GM19043 (cell line): ENCODE measurements around the gene TBC1D2.

ENCODE experiments used
- ATAC-seq: cut with Tn5 transposase; IDR thresholded peaks from one replicate; pipeline ENCODE4 v1.9.1; 2021; ENCODE audit warnings: low read depth; ENCODE audit not compliant: unreplicated experiment

TBC1D2 gene

GRCh38 chr9:98241357-98242300, 13.8 kb downstream of the TBC1D2 start:
- ATAC-seq, result no peak

- no peak for ATAC-seq
Observed at GRCh38 chr9:98240475-98240874, 15.0 kb downstream of the TBC1D2 start.

GRCh38 chr9:98236901-98237487, 18.5 kb downstream of the TBC1D2 start:
- ATAC-seq, result no peak

- ATAC-seq, result no peak
Observed at GRCh38 chr9:98235126-98235525, 20.3 kb downstream of the TBC1D2 start.

- no peak for ATAC-seq
Observed at GRCh38 chr9:98234245-98234825, 21.1 kb downstream of the TBC1D2 start.

GRCh38 chr9:98232926-98233325, 22.5 kb downstream of the TBC1D2 start:
- no peak for ATAC-seq

GRCh38 chr9:98231770-98232478, 23.5 kb downstream of the TBC1D2 start:
- ATAC-seq, result no peak

- ATAC-seq, result no peak
Observed at GRCh38 chr9:98230789-98231188, 24.7 kb downstream of the TBC1D2 start.

GRCh38 chr9:98230304-98230703, 25.1 kb downstream of the TBC1D2 start:
- no peak for ATAC-seq

GRCh38 chr9:98229620-98230019, 25.8 kb downstream of the TBC1D2 start:
- no peak for ATAC-seq

GRCh38 chr9:98229090-98229395, 26.4 kb downstream of the TBC1D2 start:
- ATAC-seq, result no peak

- no peak for ATAC-seq
Observed at GRCh38 chr9:98228392-98229089, 26.9 kb downstream of the TBC1D2 start.

- no peak for ATAC-seq
Observed at GRCh38 chr9:98227883-98228282, 27.6 kb downstream of the TBC1D2 start.

- ATAC-seq, result no peak
Observed at GRCh38 chr9:98226957-98227356, 28.5 kb downstream of the TBC1D2 start.

- ATAC-seq, result no peak
Observed at GRCh38 chr9:98226516-98226915, 28.9 kb downstream of the TBC1D2 start.

GRCh38 chr9:98225015-98225442, 30.4 kb downstream of the TBC1D2 start:
- no peak for ATAC-seq

- no peak for ATAC-seq
Observed at GRCh38 chr9:98222885-98223691, 32.4 kb downstream of the TBC1D2 start.

GRCh38 chr9:98220911-98221310, 34.5 kb downstream of the TBC1D2 start:
- ATAC-seq, result no peak

GRCh38 chr9:98219794-98220370, 35.6 kb downstream of the TBC1D2 start:
- no peak for ATAC-seq
